Measurements from ENCODE around the gene FAAP20.

DNA sequence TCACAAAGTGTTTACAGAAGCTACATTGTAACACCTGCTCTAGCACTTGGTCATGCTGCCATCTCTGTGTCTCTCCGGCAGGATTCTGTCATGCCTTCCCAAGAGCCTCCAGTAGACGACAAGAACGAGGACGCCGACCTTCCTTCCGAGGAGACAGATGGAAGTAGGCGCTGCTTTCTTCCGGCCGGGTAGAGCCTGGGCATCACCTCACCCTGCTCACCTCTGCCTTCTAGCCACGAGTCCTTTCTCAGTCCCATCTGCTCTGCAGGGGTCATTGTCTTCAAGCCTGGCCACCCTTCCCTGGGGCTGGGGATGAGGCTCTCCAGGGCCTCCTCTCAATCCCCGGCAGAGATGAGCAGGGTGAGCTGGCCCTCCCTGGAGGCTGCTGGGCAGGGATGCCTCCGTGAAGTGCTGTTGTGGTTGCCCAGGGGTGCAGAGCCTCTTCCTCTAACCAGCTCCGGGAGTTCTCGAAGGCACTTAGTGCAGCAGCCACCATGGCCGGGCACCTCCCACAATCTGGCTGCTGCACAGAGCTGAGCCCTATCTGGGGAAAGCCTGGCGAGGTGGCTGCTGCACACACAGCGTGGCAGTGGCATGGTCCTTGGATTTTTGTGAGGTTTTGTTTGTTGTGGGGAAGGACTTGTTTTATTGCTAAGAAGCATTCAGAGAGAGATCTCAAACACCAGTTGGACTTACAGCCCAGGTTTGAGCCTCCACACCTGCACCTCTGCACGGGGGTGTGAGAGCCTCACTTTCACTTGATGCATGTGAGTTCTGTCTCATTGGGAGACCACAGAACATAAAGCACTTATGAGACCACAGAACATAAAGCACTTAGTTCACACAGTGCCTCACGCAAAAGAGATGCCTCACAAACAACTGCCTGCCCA lies 48.4 kb downstream of the FAAP20 start:
- TF ChIP-seq EZH2 (IDR thresholded peaks at IDR 0.05; ENCODE audit: insufficient read depth, poor library complexity, severe bottlenecking) (no peak), EZH2phosphoT487 (IDR thresholded peaks at IDR 0.05; ENCODE audit: insufficient read depth, low read depth) (no peak)
